A673 (cell line): ENCODE data around the gene ANKHD1.

Experiments
- CTCF ChIP-seq: fragments of 300-800, 200-600 bp; sonication (generic); conservative IDR thresholded peaks from 2 replicates; pipeline ENCODE4 v1.5.1; 2017; ENCODE audit warnings: low read depth, mild to moderate bottlenecking, antibody characterized with exemption, low read length, moderate library complexity, mixed read lengths
- EZH2 ChIP-seq: fragments of 200-600 bp; sonication (generic); IDR thresholded peaks from 2 replicates; pipeline ENCODE4 v1.6.1; 2017; ENCODE audit warnings: borderline replicate concordance, low read depth, mild to moderate bottlenecking, mixed read lengths, antibody characterized with exemption, low read length; ENCODE audit not compliant: poor library complexity, severe bottlenecking

GRCh38 chr5:140568443-140569063, 166.9 kb downstream of the ANKHD1 start:
- TF ChIP-seq CTCF: no peak
- TF ChIP-seq EZH2: no peak
